ENCODE data around the gene ABCB11. TPM values are rescaled to one million over a fixed set of nuclear protein-coding genes. Genes with fewer than 3 reads are reported as not detected.

The ABCB11 gene
- total RNA-seq, 1 experiment from 2014 or later = 0.07 TPM

Other genes with a start within 250 kb of the ABCB11 start
- gene NOSTRIN, start 228.7 kb downstream of the ABCB11 start, total RNA-seq (2014; rRNA removed; shearing (Covaris generic); ENCODE audit: low replicate concordance) = not detected in 2 replicates
- 5.4 and 17.5 TPM in 2 replicates for gene SPC25, start 140.9 kb downstream of the ABCB11 start, total RNA-seq (2014; rRNA removed; shearing (Covaris generic); ENCODE audit: low replicate concordance)
- gene G6PC2, start 130.0 kb downstream of the ABCB11 start, total RNA-seq (2014; rRNA removed; shearing (Covaris generic); ENCODE audit: low replicate concordance) = not detected in 2 replicates
- 0.40 and 2.1 TPM in 2 replicates for gene DHRS9, start 38.2 kb upstream of the ABCB11 start, total RNA-seq (2014; rRNA removed; shearing (Covaris generic); ENCODE audit: low replicate concordance)